ENCODE data around the gene HORMAD1.

DNA sequence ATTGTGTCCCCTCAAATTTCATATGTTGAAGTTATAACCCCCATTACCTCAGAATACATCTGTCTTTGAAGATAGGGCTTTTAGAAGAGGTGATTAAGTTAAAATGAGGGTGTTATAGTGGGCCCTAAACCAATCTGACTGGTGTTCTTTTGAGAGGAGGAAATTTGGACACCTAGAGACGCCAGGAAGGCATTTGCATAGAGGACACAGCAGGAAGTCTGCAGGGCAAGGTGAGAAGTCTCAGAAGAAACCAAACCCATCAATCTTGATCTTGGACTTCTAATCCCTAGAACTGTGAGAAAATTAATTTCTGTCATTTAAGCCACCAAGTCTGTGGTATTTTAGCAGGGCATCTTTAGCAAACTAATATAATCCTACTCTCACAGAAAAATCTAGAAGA is 36.8 kb downstream of the HORMAD1 start:
- TF ChIP-seq, protein P1, sequence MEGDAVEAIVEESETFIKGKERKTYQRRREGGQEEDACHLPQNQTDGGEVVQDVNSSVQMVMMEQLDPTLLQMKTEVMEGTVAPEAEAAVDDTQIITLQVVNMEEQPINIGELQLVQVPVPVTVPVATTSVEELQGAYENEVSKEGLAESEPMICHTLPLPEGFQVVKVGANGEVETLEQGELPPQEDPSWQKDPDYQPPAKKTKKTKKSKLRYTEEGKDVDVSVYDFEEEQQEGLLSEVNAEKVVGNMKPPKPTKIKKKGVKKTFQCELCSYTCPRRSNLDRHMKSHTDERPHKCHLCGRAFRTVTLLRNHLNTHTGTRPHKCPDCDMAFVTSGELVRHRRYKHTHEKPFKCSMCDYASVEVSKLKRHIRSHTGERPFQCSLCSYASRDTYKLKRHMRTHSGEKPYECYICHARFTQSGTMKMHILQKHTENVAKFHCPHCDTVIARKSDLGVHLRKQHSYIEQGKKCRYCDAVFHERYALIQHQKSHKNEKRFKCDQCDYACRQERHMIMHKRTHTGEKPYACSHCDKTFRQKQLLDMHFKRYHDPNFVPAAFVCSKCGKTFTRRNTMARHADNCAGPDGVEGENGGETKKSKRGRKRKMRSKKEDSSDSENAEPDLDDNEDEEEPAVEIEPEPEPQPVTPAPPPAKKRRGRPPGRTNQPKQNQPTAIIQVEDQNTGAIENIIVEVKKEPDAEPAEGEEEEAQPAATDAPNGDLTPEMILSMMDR (IDR thresholded peaks at IDR 0.05; ENCODE audit: control extremely low read depth in 1 of 3, insufficient read depth in 1 of 3, low read depth in 1 of 3, low read length in 3 of 3), result no peak
- TF ChIP-seq ZNF274 (IDR thresholded peaks at IDR 0.05; ENCODE audit: borderline replicate concordance, extremely low read depth, low read length), result no peak
- TF ChIP-seq, protein P2, sequence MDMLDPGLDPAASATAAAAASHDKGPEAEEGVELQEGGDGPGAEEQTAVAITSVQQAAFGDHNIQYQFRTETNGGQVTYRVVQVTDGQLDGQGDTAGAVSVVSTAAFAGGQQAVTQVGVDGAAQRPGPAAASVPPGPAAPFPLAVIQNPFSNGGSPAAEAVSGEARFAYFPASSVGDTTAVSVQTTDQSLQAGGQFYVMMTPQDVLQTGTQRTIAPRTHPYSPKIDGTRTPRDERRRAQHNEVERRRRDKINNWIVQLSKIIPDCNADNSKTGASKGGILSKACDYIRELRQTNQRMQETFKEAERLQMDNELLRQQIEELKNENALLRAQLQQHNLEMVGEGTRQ (IDR thresholded peaks at IDR 0.05; ENCODE audit: low read length), result no peak
- TF ChIP-seq YY1 (IDR thresholded peaks at IDR 0.05; ENCODE audit: low read depth, low read length), result no peak
- TF ChIP-seq HDAC6 (IDR thresholded peaks at IDR 0.05; ENCODE audit: low read depth, low read length), result no peak
- TF ChIP-seq, protein P3, sequence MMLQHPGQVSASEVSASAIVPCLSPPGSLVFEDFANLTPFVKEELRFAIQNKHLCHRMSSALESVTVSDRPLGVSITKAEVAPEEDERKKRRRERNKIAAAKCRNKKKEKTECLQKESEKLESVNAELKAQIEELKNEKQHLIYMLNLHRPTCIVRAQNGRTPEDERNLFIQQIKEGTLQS (IDR thresholded peaks at IDR 0.05; ENCODE audit: insufficient read depth, low read depth, low read length), result no peak

Data from H1 (cell line).